ELF-1 (cell line): ENCODE measurements around the gene RAF1.
A peak's percentile ranks its signal among the peaks of the same experiment; 100 is the strongest.
"Not testable (repeated sequence)": the region's sequence is repeated elsewhere in the genome, so short reads cannot be mapped to it uniquely, and the experiment has no call there.

Experiments used
- DNase-seq: peaks from one replicate; pipeline ENCODE4 v3.0.0-alpha.2; 2016; ENCODE audit warnings: low read depth, low spot score

RAF1 gene

GRCh38 chr3:12677616-12678015 is 13.7 kb upstream of the RAF1 start:
- DNase-seq = no peak

- peak; percentile 49 for DNase-seq
These were observed 11.3 kb upstream of the RAF1 start for GRCh38 chr3:12675115-12675810.

- DNase-seq = peak; percentile 79
These were observed 10.2 kb upstream of the RAF1 start for GRCh38 chr3:12673956-12674736.

GRCh38 chr3:12671120-12671450 is 7.2 kb upstream of the RAF1 start:
- DNase-seq = no peak

GRCh38 chr3:12670365-12671119 is 6.6 kb upstream of the RAF1 start:
- DNase-seq = no peak

GRCh38 chr3:12663401-12663935 is 449 bp downstream of the RAF1 start:
- DNase-seq = no peak

GRCh38 chr3:12662593-12663400 is 1.1 kb downstream of the RAF1 start:
- DNase-seq = peak; percentile 68

GRCh38 chr3:12661926-12662592 is 1.9 kb downstream of the RAF1 start:
- no peak for DNase-seq

- DNase-seq = not testable (repeated sequence)
These were observed 2.5 kb downstream of the RAF1 start for GRCh38 chr3:12661375-12661774.

GRCh38 chr3:12660196-12660595 is 3.7 kb downstream of the RAF1 start:
- DNase-seq = no peak

GRCh38 chr3:12659316-12660015 is 4.5 kb downstream of the RAF1 start:
- DNase-seq = no peak

GRCh38 chr3:12658593-12659058 is 5.3 kb downstream of the RAF1 start:
- DNase-seq = no peak

GRCh38 chr3:12656850-12657249 is 7.1 kb downstream of the RAF1 start:
- DNase-seq = no peak

GRCh38 chr3:12656193-12656592 is 7.7 kb downstream of the RAF1 start:
- no peak for DNase-seq

- DNase-seq = no peak
These were observed 8.2 kb downstream of the RAF1 start for GRCh38 chr3:12655701-12656100.

GRCh38 chr3:12653747-12654146 is 10.2 kb downstream of the RAF1 start:
- no peak for DNase-seq

- DNase-seq = no peak
These were observed 15.4 kb downstream of the RAF1 start for GRCh38 chr3:12648384-12648959.

GRCh38 chr3:12644331-12644937 is 19.5 kb downstream of the RAF1 start:
- DNase-seq = no peak

- DNase-seq = no peak
These were observed 20.2 kb downstream of the RAF1 start for GRCh38 chr3:12643724-12644123.
